Measurements from ENCODE around the gene FBLN2.

- TF ChIP-seq ZNF558 (CRISPR knock-in tag; IDR thresholded peaks at IDR 0.05; ENCODE audit: borderline replicate concordance): no peak
- TF ChIP-seq ZNF501 (CRISPR knock-in tag; IDR thresholded peaks at IDR 0.05): no peak
- TF ChIP-seq SP2 (CRISPR knock-in tag; IDR thresholded peaks at IDR 0.05): no peak
- no peak for TF ChIP-seq CTCF (CRISPR knock-in tag; IDR thresholded peaks at IDR 0.05)
- no peak for TF ChIP-seq EP300 (IDR thresholded peaks at IDR 0.05; ENCODE audit: low read depth in 2 of 2, low read length in 2 of 2)
- no peak for TF ChIP-seq EP300 (CRISPR knock-in tag; IDR thresholded peaks at IDR 0.05; ENCODE audit: borderline replicate concordance)
Observed at GRCh38 chr3:13676356-13677017, 127.6 kb downstream of the FBLN2 start.

Data from HepG2 (cell line).